ENCODE measurements around the gene CMSS1. TPM values are rescaled to one million over a fixed set of nuclear protein-coding genes. Genes with fewer than 3 reads are reported as not detected.

CMSS1 gene
- total and polyA plus RNA-seq, 2 of the 13 experiments (the other 11 are each of a cell fraction or from before 2014, with no cell fraction given): 6.4 to 48.7 TPM

GRCh38 chr3:99777708-99778107 lies 40.0 kb upstream of the CMSS1 start (continued):
- no peak for TF ChIP-seq ZFYVE20 (CRISPR knock-in tag; IDR thresholded peaks at IDR 0.05; ENCODE audit: borderline replicate concordance, low read depth)
- TF ChIP-seq SSRP1 (CRISPR knock-in tag; IDR thresholded peaks at IDR 0.05): no peak

- H4K20me1 ChIP-seq (ENCODE audit: insufficient read depth, low read length): no peaks in the 10 kb centered on the region
- H3K4me3 ChIP-seq (replicated peaks in 1 of 3; ENCODE audit: insufficient read depth in 1 of 3, low read depth in 2 of 3, low read length in 3 of 3): no peak overlapping the region
- no peak overlapping the region for H3K27ac ChIP-seq (ENCODE audit: extremely low read length, insufficient read depth, low read length)
- CTCF ChIA-PET (ENCODE audit: low intra/inter-chr PET ratio, low total read pairs): no interaction called here
- H3K79me2 ChIP-seq (ENCODE audit: insufficient read depth, low read length): no peaks in the 10 kb centered on the region
- 0% methylated on average over 3 of the region's 3 CpGs for WGBS (ENCODE audit: low lambda C conversion rate)
- H3K36me3 ChIP-seq (replicated peaks in 1 of 2; ENCODE audit: control insufficient read depth in 1 of 2, insufficient read depth in 2 of 2, low read length in 2 of 2): no peaks in the 10 kb centered on the region
- ATAC-seq: no peak
- H3K4me1 ChIP-seq (ENCODE audit: insufficient read depth, low read length): no peaks in the 10 kb centered on the region
- BruUV-seq (replicated peaks): no TSS peak
- no peak for FAIRE-seq
- no peak overlapping the region for H3K9ac ChIP-seq (ENCODE audit: insufficient read depth, low read depth, low read length)
- no peak for DNase-seq (ENCODE audit: low spot score)
- H2AFZ ChIP-seq (ENCODE audit: low read length): no peak overlapping the region
- intact Hi-C loops (cut with micrococcal nuclease; ENCODE audit: unreplicated experiment) (no loop called here), in situ Hi-C loops (cut with HindIII; ENCODE audit: extremely low pct_ligation_motif_present, low pct_unique_long_range_greater_than_20kb) (no loop called here)
- H3K9me3 ChIP-seq (ENCODE audit: low read length): no peaks in the 10 kb centered on the region
- H3K4me2 ChIP-seq (ENCODE audit: low read depth, low read length): no peak overlapping the region
- TF ChIP-seq TCF12 (IDR thresholded peaks at IDR 0.05): no peak
- TF ChIP-seq TCF12 (CRISPR knock-in tag; IDR thresholded peaks at IDR 0.05): no peak
- no peak for TF ChIP-seq SRF (IDR thresholded peaks at IDR 0.05; ENCODE audit: low read depth, low read length)
- POLR2A ChIA-PET: no interaction called here
- no peaks in the 10 kb centered on the region for H3K27me3 ChIP-seq (ENCODE audit: control insufficient read depth in 1 of 2, insufficient read depth in 2 of 2, low read length in 2 of 2)
Observed at GRCh38 chr3:99780749-99781148, 36.9 kb upstream of the CMSS1 start.

- Histone ChIP-seq H3K9ac (ENCODE audit: insufficient read depth, low read depth, low read length) (no peak overlapping the region), H2AFZ (ENCODE audit: low read length) (no peak overlapping the region), H3K79me2 (ENCODE audit: insufficient read depth, low read length) (no peaks in the 10 kb centered on the region), H4K20me1 (ENCODE audit: insufficient read depth, low read length) (no peaks in the 10 kb centered on the region), H3K4me2 (ENCODE audit: low read depth, low read length) (no peak overlapping the region), H3K27ac (ENCODE audit: extremely low read length, insufficient read depth, low read length) (no peak overlapping the region), H3K4me1 (ENCODE audit: insufficient read depth, low read length) (no peaks in the 10 kb centered on the region), H3K36me3 (replicated peaks in 1 of 2; ENCODE audit: control insufficient read depth in 1 of 2, insufficient read depth in 2 of 2, low read length in 2 of 2) (no peaks in the 10 kb centered on the region), H3K4me3 (replicated peaks in 1 of 3; ENCODE audit: insufficient read depth in 1 of 3, low read depth in 2 of 3, low read length in 3 of 3) (no peak overlapping the region), H3K9me3 (ENCODE audit: low read length) (no peaks in the 10 kb centered on the region), H3K27me3 (ENCODE audit: control insufficient read depth in 1 of 2, insufficient read depth in 2 of 2, low read length in 2 of 2) (no peaks in the 10 kb centered on the region)
- WGBS (ENCODE audit: low lambda C conversion rate): 29% methylated on average over 3 of the region's 3 CpGs
- ChIA-PET POLR2A (no interaction called here), CTCF (ENCODE audit: low intra/inter-chr PET ratio, low total read pairs) (no interaction called here)
- BruUV-seq (replicated peaks): no TSS peak
- ATAC-seq: no peak
- in situ Hi-C loops (cut with HindIII; ENCODE audit: extremely low pct_ligation_motif_present, low pct_unique_long_range_greater_than_20kb) (no loop called here), intact Hi-C loops (cut with micrococcal nuclease; ENCODE audit: unreplicated experiment) (no loop called here)
- TF ChIP-seq SOX13 (IDR thresholded peaks at IDR 0.05) (no peak), SOX13 (CRISPR knock-in tag; conservative IDR thresholded peaks at IDR 0.05 in 1 of 2, IDR thresholded peaks at IDR 0.05 in 1 of 2) (no peak), POLR2AphosphoS2 (IDR thresholded peaks at IDR 0.05; ENCODE audit: low read depth, low read length) (no peak), ZNF432 (CRISPR knock-in tag; IDR thresholded peaks at IDR 0.05; ENCODE audit: borderline replicate concordance) (no peak), ETV5 (CRISPR knock-in tag; IDR thresholded peaks at IDR 0.05; ENCODE audit: borderline replicate concordance) (no peak), SRSF1 (optimal IDR thresholded peaks at IDR 0.05; ENCODE audit: low read depth, low read length) (no peak), MLLT10 (CRISPR knock-in tag; IDR thresholded peaks at IDR 0.05) (no peak), CHD4 (IDR thresholded peaks at IDR 0.05; ENCODE audit: borderline replicate concordance, low read length) (no peak)
- FAIRE-seq: no peak
- no peak for DNase-seq (ENCODE audit: low spot score)
Observed at GRCh38 chr3:99781761-99782160, 35.9 kb upstream of the CMSS1 start.

Measured in HepG2 (cell line).